H1 (cell line): ENCODE measurements around the gene RPL37A. TPM values are rescaled to one million over a fixed set of nuclear protein-coding genes. Genes with fewer than 3 reads are reported as not detected.

Source experiments
- CTCF ChIA-PET: fragments of 300-600 bp; sonication (Branson Sonifier 250); formaldehyde crosslinking; loops from one replicate; lab custom pipeline; 2021; ENCODE audit not compliant: partially characterized antibody; lab: Charles Lee
- POLR2A ChIA-PET: fragments of 300-600 bp; sonication (Branson Sonifier 250); formaldehyde crosslinking; loops from one replicate; lab custom pipeline; 2021; ENCODE audit warnings: inconsistent platforms; ENCODE audit not compliant: partially characterized antibody; lab: Charles Lee
- DNase-seq, 2 experiments: peaks; one replicate each; pipeline versions ENCODE4 v3.0.0 to v3.0.0-alpha.2; 2010 to 2022; ENCODE audit warnings: low spot score in 2 of 2, low read depth in 1 of 2, mixed read lengths in 1 of 2
- FAIRE-seq: peaks from 2 replicates; lab custom pipeline; 2011; peaks lifted over from hg19 to GRCh38; lab: Jason Lieb, UNC
- H2AFZ ChIP-seq: 2 replicates; pipeline ENCODE4 v1.8.1; 2012; ENCODE audit warnings: low read length, inconsistent platforms
- H2AK5ac ChIP-seq: 2 replicates; pipeline ENCODE4 v1.6.1; 2013; ENCODE audit warnings: low read depth, low read length
- H2BK120ac ChIP-seq: replicated peaks from 2 replicates; pipeline ENCODE3; 2013; ENCODE audit warnings: low read depth, low read length, inconsistent platforms
- H2BK12ac ChIP-seq: 2 replicates; pipeline ENCODE4 v1.6.1; 2013; ENCODE audit warnings: low read depth, low read length
- H2BK15ac ChIP-seq: 2 replicates; pipeline ENCODE4 v1.6.1; 2013; ENCODE audit warnings: low read length
- H2BK20ac ChIP-seq: 2 replicates; pipeline ENCODE4 v1.6.1; 2013; ENCODE audit warnings: low read length
- H2BK5ac ChIP-seq: 2 replicates; pipeline ENCODE4 v1.6.1; 2013; ENCODE audit warnings: low read depth, low read length
- H3K14ac ChIP-seq: 2 replicates; pipeline ENCODE4 v1.6.1; 2013; ENCODE audit warnings: inconsistent platforms; ENCODE audit not compliant: insufficient read length
- H3K18ac ChIP-seq: 2 replicates; pipeline ENCODE4 v1.6.1; 2013; ENCODE audit warnings: low read length; ENCODE audit errors: extremely low read depth
- H3K23ac ChIP-seq: 2 replicates; pipeline ENCODE4 v1.6.1; 2013; ENCODE audit warnings: inconsistent platforms; ENCODE audit not compliant: insufficient read length
- H3K23me2 ChIP-seq: 2 replicates; pipeline ENCODE4 v1.6.1; 2013; ENCODE audit warnings: low read depth, low read length
- H3K27ac ChIP-seq: 2 replicates; pipeline ENCODE4 v1.6.1; 2011; ENCODE audit warnings: low read depth, low read length, inconsistent platforms
- H3K27me3 ChIP-seq, 4 experiments: replicated peaks in 1 of 4; 1 replicate in 1 of 4; 2 replicates in 3 of 4; pipeline versions ENCODE4 v1.6.1 to v1.8.1; 2011 to 2013; ENCODE audit warnings: low read length in 3 of 4, mild to moderate bottlenecking in 3 of 4, inconsistent platforms in 2 of 4, mixed read lengths in 2 of 4, moderate library complexity in 1 of 4; ENCODE audit not compliant: control insufficient read depth in 3 of 4, insufficient read depth in 3 of 4; ENCODE audit errors: extremely low read depth in 1 of 4
- H3K36me3 ChIP-seq, 4 experiments: 2 replicates each; pipeline versions ENCODE4 v1.6.1 to v1.8.1; 2011 to 2013; ENCODE audit warnings: mild to moderate bottlenecking in 4 of 4, low read length in 3 of 4, moderate library complexity in 2 of 4, control low read depth in 1 of 4, inconsistent platforms in 1 of 4; ENCODE audit not compliant: insufficient read depth in 4 of 4, control insufficient read depth in 2 of 4
- H3K4ac ChIP-seq: replicated peaks from 2 replicates; pipeline ENCODE3; 2013; ENCODE audit warnings: low read length, low read depth, mixed read lengths, inconsistent platforms; ENCODE audit not compliant: insufficient read length
- H3K4me1 ChIP-seq, 4 experiments: replicated peaks in 1 of 4; 1 replicate in 1 of 4; 2 replicates in 3 of 4; pipeline versions ENCODE4 v1.6.1 to v1.8.1; 2011 to 2013; ENCODE audit warnings: low read length in 3 of 4, inconsistent platforms in 2 of 4, mixed read lengths in 1 of 4; ENCODE audit not compliant: insufficient read depth in 4 of 4, control insufficient read depth in 3 of 4
- H3K4me2 ChIP-seq, 2 experiments: 2 replicates each; pipeline versions ENCODE4 v1.6.1 to v1.8.1; 2011 to 2013; ENCODE audit warnings: low read depth in 2 of 2, low read length in 2 of 2, control low read depth in 1 of 2, inconsistent platforms in 1 of 2, mild to moderate bottlenecking in 1 of 2; ENCODE audit not compliant: insufficient read depth in 1 of 2
- H3K4me3 ChIP-seq, 4 experiments: fragments of 200-600, 300-600 bp in 1 of 4; sonication (generic), shearing (Covaris generic), sonication (Bioruptor Twin) in 1 of 4; 2 replicates each; pipeline versions ENCODE4 v1.5.1 to v1.8.1; 2011 to 2016; ENCODE audit warnings: low read length in 4 of 4, low read depth in 3 of 4, control low read depth in 2 of 4, inconsistent platforms in 2 of 4, mild to moderate bottlenecking in 2 of 4, mixed read lengths in 1 of 4, moderate library complexity in 1 of 4; ENCODE audit not compliant: insufficient read depth in 2 of 4; ENCODE audit errors: extremely low read depth in 1 of 4
- H3K56ac ChIP-seq: replicated peaks from 2 replicates; pipeline ENCODE3; 2013; ENCODE audit warnings: low read depth, mild to moderate bottlenecking, mixed read lengths, low read length, inconsistent platforms; ENCODE audit not compliant: insufficient read length
- H3K79me1 ChIP-seq: 2 replicates; pipeline ENCODE4 v1.6.1; 2013; ENCODE audit warnings: low read depth, low read length, control low read depth
- H3K79me2 ChIP-seq, 2 experiments: 2 replicates each; pipeline versions ENCODE4 v1.6.1 to v1.8.1; 2012 to 2013; ENCODE audit warnings: low read length in 2 of 2, mild to moderate bottlenecking in 2 of 2, inconsistent platforms in 1 of 2; ENCODE audit not compliant: insufficient read depth in 2 of 2, control insufficient read depth in 1 of 2
- H3K9ac ChIP-seq, 4 experiments: replicated peaks in 1 of 4; 1 replicate in 1 of 4; 2 replicates in 3 of 4; pipeline versions ENCODE4 v1.6.1 to v1.8.1; 2011 to 2013; ENCODE audit warnings: low read depth in 3 of 4, low read length in 3 of 4, control low read depth in 2 of 4, mild to moderate bottlenecking in 2 of 4, moderate library complexity in 2 of 4, inconsistent platforms in 1 of 4; ENCODE audit errors: extremely low read depth in 1 of 4
- H3K9me3 ChIP-seq, 2 experiments: 2 replicates each; pipeline versions ENCODE4 v1.6.1 to v1.8.1; 2012 to 2013; ENCODE audit warnings: mild to moderate bottlenecking in 2 of 2, moderate library complexity in 2 of 2, control low read depth in 1 of 2, inconsistent platforms in 1 of 2, low read depth in 1 of 2, low read length in 1 of 2, mixed read lengths in 1 of 2; ENCODE audit not compliant: insufficient read depth in 2 of 2
- H4K20me1 ChIP-seq, 2 experiments: replicated peaks in 1 of 2; 2 replicates each; pipeline versions ENCODE3 to v1.8.1; 2011 to 2013; ENCODE audit warnings: inconsistent platforms in 2 of 2, low read length in 2 of 2, mild to moderate bottlenecking in 1 of 2; ENCODE audit not compliant: insufficient read depth in 2 of 2, control insufficient read depth in 1 of 2
- H4K5ac ChIP-seq: 2 replicates; pipeline ENCODE4 v1.6.1; 2013; ENCODE audit warnings: low read length, low read depth, mixed read lengths, inconsistent platforms; ENCODE audit not compliant: insufficient read length
- H4K8ac ChIP-seq: 2 replicates; pipeline ENCODE4 v1.8.0; 2013; ENCODE audit warnings: mild to moderate bottlenecking, moderate library complexity, low read length, inconsistent platforms; ENCODE audit not compliant: insufficient read depth; ENCODE audit errors: extremely low read depth
- H4K91ac ChIP-seq: replicated peaks from 2 replicates; pipeline ENCODE3; 2013; ENCODE audit warnings: low read length, mixed read lengths, inconsistent platforms; ENCODE audit not compliant: insufficient read length
- BCL11A ChIP-seq, 2 experiments: IDR thresholded peaks; one replicate each; pipeline ENCODE4 v1.6.1; 2011; ENCODE audit warnings: low read depth in 2 of 2, low read length in 2 of 2, mild to moderate bottlenecking in 2 of 2
- EP300 ChIP-seq, 2 experiments: IDR thresholded peaks; 1 replicate in 1 of 2; 2 replicates in 1 of 2; pipeline ENCODE4 v1.6.1; 2011 to 2012; ENCODE audit warnings: low read depth in 2 of 2, low read length in 2 of 2, mild to moderate bottlenecking in 2 of 2, borderline replicate concordance in 1 of 2, inconsistent platforms in 1 of 2, moderate library complexity in 1 of 2
- EZH2 ChIP-seq: fragments of 200-600 bp; sonication (generic); IDR thresholded peaks from 2 replicates; pipeline ENCODE4 v1.7.1; 2012; ENCODE audit warnings: low read depth, mild to moderate bottlenecking, moderate library complexity, low read length, inconsistent platforms; ENCODE audit not compliant: severe bottlenecking
- KDM5A ChIP-seq: fragments of 200-600 bp; IDR thresholded peaks from 2 replicates; pipeline ENCODE4 v1.7.1; 2012; ENCODE audit warnings: mild to moderate bottlenecking, low read length, inconsistent platforms, mixed read lengths
- NANOG ChIP-seq: IDR thresholded peaks from 2 replicates; pipeline ENCODE4 v1.6.1; 2011; ENCODE audit warnings: low read length, low read depth, mild to moderate bottlenecking, inconsistent platforms; ENCODE audit not compliant: insufficient read depth, poor library complexity, severe bottlenecking
- NRF1 ChIP-seq: IDR thresholded peaks from 2 replicates; pipeline ENCODE4 v1.6.1; 2011; ENCODE audit warnings: mild to moderate bottlenecking, low read depth, low read length, improper control_type of control experiment
- POLR2A ChIP-seq, 2 experiments: IDR thresholded peaks; 1 replicate in 1 of 2; 2 replicates in 1 of 2; pipeline ENCODE4 v1.6.1; 2011; ENCODE audit warnings: low read depth in 2 of 2, low read length in 2 of 2, mild to moderate bottlenecking in 2 of 2; ENCODE audit errors: control extremely low read depth in 1 of 2
- RXRA ChIP-seq: IDR thresholded peaks from 2 replicates; pipeline ENCODE4 v1.6.1; 2011; ENCODE audit warnings: low read depth, mild to moderate bottlenecking, low read length, moderate library complexity; ENCODE audit not compliant: insufficient read depth
- SAP30 ChIP-seq: fragments of 300-600 bp; sonication (generic); IDR thresholded peaks from 2 replicates; pipeline ENCODE4 v1.7.1; 2012; ENCODE audit warnings: low read length, moderate library complexity, mild to moderate bottlenecking, inconsistent platforms; ENCODE audit not compliant: insufficient read depth, insufficient replicate concordance
- SP2 ChIP-seq: IDR thresholded peaks from 2 replicates; pipeline ENCODE4 v1.6.1; 2012; ENCODE audit warnings: mild to moderate bottlenecking, low read length, inconsistent platforms
- ZNF274 ChIP-seq: IDR thresholded peaks from 2 replicates; pipeline ENCODE4 v1.7.0; 2012; ENCODE audit warnings: low read length, borderline replicate concordance; ENCODE audit errors: extremely low read depth
- WGBS, 2 experiments: shearing (Covaris generic) in 1 of 2; methylation state at CpG; one replicate each; pipeline versions ENCODE4 v1.1.6 to v1.1.7; 2013 to 2015; ENCODE audit warnings: low lambda C conversion rate in 2 of 2, mixed read lengths in 2 of 2, inconsistent platforms in 1 of 2, low coverage in 1 of 2, missing lambda C conversion rate in 1 of 2; ENCODE audit not compliant: insufficient replicate concordance in 2 of 2, insufficient coverage in 1 of 2, insufficient read length in 1 of 2; ENCODE audit errors: extremely low coverage in 1 of 2, missing lambda C conversion rate in 1 of 2; 5-methylcytosine and 5-hydroxymethylcytosine counted together
- polyA plus RNA-seq, 7 experiments: library from polyadenylated mRNA; depleted of rRNA in 3 of 7; stranded (reverse) in 5 of 7; unstranded in 2 of 7; fragments of >200 nt in 5 of 7; fragments of 200-250 nt in 2 of 7; gene quantifications; 1 replicate in 5 of 7; 2 replicates in 1 of 7; 4 replicates in 1 of 7; pipeline versions ENCODE4 v1.2.1 to v1.2.3, GENCODE V29; 2011 to 2013; ENCODE audit warnings: missing spikeins in 2 of 7, mixed read lengths in 2 of 7
- total RNA-seq: library from RNA; stranded (reverse); fragmentation: NEBNext Ultra II Directional; extraction: Animal tissue kit (Norgen Biotek cat#: 25700); gene quantifications from 2 replicates; pipeline ENCODE4 v1.2.1, GENCODE V29; 2021
- TF ChIP-seq, protein P1 (sequence below): IDR thresholded peaks from 2 replicates; pipeline ENCODE4 v1.6.1; 2011; ENCODE audit warnings: low read depth, mild to moderate bottlenecking, low read length; ENCODE audit not compliant: insufficient read depth

RPL37A gene
- total and polyA plus RNA-seq, 2 of the 8 experiments (the other 6 are each of a cell fraction or from before 2014, with no cell fraction given): 1,737 to 3,180 TPM

DNA sequence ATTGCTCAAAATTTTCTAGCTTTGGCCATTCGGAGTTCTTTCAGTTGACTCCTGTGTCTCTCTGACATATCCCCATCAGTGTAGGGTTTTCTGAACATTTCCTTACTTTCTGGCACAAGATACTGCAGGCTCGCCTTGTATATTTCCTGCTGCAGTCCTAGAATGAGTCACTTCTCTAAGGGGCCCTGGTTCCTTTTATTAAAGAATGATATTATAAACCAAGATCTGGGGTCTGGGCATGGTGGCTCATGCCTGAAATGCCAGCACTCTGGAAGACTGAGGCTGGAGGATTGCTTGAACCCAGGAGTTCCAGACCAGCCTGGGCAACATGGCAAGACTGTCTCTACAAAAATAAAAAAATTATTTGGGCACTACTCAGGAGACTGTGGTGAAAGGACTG, 3.0 kb upstream of the RPL37A start:
- H3K14ac ChIP-seq: no peak overlapping the region
- no peak overlapping the region for H3K9ac ChIP-seq
- H2AK5ac ChIP-seq: no peak overlapping the region
- H3K36me3 ChIP-seq: peaks cover 10 to 15% (median 14%) of the 10 kb centered on the region in 4 experiments
- H4K91ac ChIP-seq: no peak overlapping the region
- H4K5ac ChIP-seq: no peak overlapping the region
- no peak overlapping the region for H2BK12ac ChIP-seq
- ChIA-PET POLR2A (interaction anchor here (1.0 to 7.2 kb wide), 3 partner anchors 8 to 10 kb away, joined by 3 to 65 read pairs (median 5); no protein-coding TSS in a partner anchor), CTCF (interaction anchor here (1.6 kb wide), 1 partner anchor 9 kb away, joined by 4 read pairs; no protein-coding TSS in a partner anchor)
- H3K56ac ChIP-seq: no peak overlapping the region
- H3K27me3 ChIP-seq: no peaks in the 10 kb centered on the region
- peaks cover 3 to 5% of the 10 kb centered on the region in 2 experiments for H4K20me1 ChIP-seq
- H2BK15ac ChIP-seq: no peak overlapping the region
- H3K4ac ChIP-seq: no peak overlapping the region
- H2AFZ ChIP-seq: no peak overlapping the region
- DNase-seq (no peak), FAIRE-seq (no peak)
- H3K23ac ChIP-seq: no peak overlapping the region
- H3K23me2 ChIP-seq: peaks cover 10% of the 10 kb centered on the region
- H3K79me2 ChIP-seq: peaks cover 16 to 23% of the 10 kb centered on the region in 2 experiments
- no peak overlapping the region for H3K4me2 ChIP-seq
- H3K4me1 ChIP-seq: peaks cover 2 to 12% (median 3%) of the 10 kb centered on the region in 4 experiments; a peak in 6 of 7 replicates
- no peak overlapping the region; the same call in 1 of the 2 replicates for H4K8ac ChIP-seq
- no peak overlapping the region for H2BK120ac ChIP-seq
- H3K27ac ChIP-seq: no peak overlapping the region
- no peak overlapping the region for H3K4me3 ChIP-seq
- no peak overlapping the region for H2BK20ac ChIP-seq
- no peaks in the 10 kb centered on the region for H3K9me3 ChIP-seq
- H3K18ac ChIP-seq: no peak overlapping the region
- H2BK5ac ChIP-seq: no peak overlapping the region
- 0 out of 2 replicates have a peak, but pooled peaks cover 5% of the 10 kb centered on the region for H3K79me1 ChIP-seq
- WGBS, 2 experiments: 90% methylated on average over 2 of the region's 2 CpGs; no CpG with 5 or more reads in 1 of the 2 experiments
- TF ChIP-seq NANOG (no peak), KDM5A (no peak), NRF1 (no peak), SP2 (no peak), ZNF274 (no peak), SAP30 (no peak), EZH2 (no peak), BCL11A (IDR thresholded peaks at IDR 0.05; ENCODE audit: low read depth in 2 of 2, low read length in 2 of 2) (no peak), RXRA (no peak), POLR2A (IDR thresholded peaks at IDR 0.05; ENCODE audit: control extremely low read depth in 1 of 2, low read depth in 2 of 2, low read length in 2 of 2) (no peak), EP300 (IDR thresholded peaks at IDR 0.05; ENCODE audit: borderline replicate concordance in 1 of 2, low read depth in 2 of 2, low read length in 2 of 2) (no peak)
- TF ChIP-seq, protein P1, sequence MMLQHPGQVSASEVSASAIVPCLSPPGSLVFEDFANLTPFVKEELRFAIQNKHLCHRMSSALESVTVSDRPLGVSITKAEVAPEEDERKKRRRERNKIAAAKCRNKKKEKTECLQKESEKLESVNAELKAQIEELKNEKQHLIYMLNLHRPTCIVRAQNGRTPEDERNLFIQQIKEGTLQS: no peak
